Measurements from ENCODE around the gene MLH3. TPM values are rescaled to one million over a fixed set of nuclear protein-coding genes. Genes with fewer than 3 reads are reported as not detected.
A peak's percentile ranks its signal among the peaks of the same experiment; 100 is the strongest.

Gene MLH3
- total RNA-seq, 6 donors from 2014 or later: 15.9 to 87.0 (median 24.5) TPM

DNA sequence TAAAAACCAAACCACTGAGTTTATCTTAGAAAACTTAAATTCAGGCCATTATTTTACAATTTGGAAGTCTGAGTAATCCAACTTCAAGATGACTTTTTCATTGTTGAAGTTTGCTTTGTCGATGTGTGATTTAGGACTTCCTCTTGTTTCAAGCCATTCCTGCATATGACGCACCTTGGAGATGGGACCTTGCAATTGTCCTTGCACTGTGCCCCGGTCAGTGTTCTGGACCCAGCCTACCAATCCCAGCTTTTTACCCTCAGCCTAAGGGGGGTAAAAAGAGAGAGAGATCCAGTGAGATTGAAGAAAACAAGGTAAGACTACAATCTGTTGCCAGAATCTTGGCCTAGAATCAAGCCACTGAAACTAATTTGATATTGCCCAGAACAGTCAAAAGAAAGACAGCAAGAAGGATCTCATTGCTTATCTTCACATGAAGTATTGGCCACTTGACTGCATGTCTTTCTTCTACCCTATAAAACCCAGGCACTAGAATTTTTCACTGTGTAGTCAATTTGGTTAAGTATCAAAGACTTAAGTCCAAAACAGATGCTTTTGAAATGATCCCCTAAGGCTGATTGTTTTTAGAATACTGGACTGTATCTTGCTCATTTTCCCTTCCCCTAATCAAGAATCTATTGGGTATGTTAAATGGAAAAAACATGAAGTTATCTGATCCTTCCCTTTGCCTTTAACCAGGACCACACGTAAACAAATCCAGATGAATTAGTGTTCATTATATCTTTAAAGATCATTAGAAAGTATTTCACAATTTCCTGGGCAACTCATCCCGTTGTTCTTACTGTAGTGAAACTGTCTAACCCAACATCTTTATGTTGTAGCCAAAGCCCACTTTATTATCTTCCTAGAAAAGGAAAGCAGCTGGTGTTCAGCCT is 2.4 kb upstream of the MLH3 start:
- peak in 1 of 2 donors; percentile 10 for ATAC-seq (ENCODE audit: low FRiP score in 2 of 2)
- peak overlapping the region in 1 of 4 donors; percentile 1 for H3K27ac ChIP-seq
- TF ChIP-seq POLR2A (IDR thresholded peaks at IDR 0.05) (no peak), POLR2AphosphoS5 (IDR thresholded peaks at IDR 0.05) (no peak), EP300 (IDR thresholded peaks at IDR 0.05) (no peak)
- TF ChIP-seq, protein P1, sequence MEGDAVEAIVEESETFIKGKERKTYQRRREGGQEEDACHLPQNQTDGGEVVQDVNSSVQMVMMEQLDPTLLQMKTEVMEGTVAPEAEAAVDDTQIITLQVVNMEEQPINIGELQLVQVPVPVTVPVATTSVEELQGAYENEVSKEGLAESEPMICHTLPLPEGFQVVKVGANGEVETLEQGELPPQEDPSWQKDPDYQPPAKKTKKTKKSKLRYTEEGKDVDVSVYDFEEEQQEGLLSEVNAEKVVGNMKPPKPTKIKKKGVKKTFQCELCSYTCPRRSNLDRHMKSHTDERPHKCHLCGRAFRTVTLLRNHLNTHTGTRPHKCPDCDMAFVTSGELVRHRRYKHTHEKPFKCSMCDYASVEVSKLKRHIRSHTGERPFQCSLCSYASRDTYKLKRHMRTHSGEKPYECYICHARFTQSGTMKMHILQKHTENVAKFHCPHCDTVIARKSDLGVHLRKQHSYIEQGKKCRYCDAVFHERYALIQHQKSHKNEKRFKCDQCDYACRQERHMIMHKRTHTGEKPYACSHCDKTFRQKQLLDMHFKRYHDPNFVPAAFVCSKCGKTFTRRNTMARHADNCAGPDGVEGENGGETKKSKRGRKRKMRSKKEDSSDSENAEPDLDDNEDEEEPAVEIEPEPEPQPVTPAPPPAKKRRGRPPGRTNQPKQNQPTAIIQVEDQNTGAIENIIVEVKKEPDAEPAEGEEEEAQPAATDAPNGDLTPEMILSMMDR (IDR thresholded peaks at IDR 0.05): no peak
- no peaks in the 10 kb centered on the region for H3K9me3 ChIP-seq
- peaks cover 19 to 33% (median 24%) of the 10 kb centered on the region in 4 donors for H3K4me1 ChIP-seq
- no peak overlapping the region for H3K4me3 ChIP-seq
- WGBS, 2 donors: 62 to 64% methylated on average over 5 of the region's 5 CpGs
- H3K36me3 ChIP-seq: peaks cover 0 to 3% (median 0%) of the 10 kb centered on the region in 4 donors
- DNase-seq: no peak
- H3K27me3 ChIP-seq: no peaks in the 10 kb centered on the region

DNA sequence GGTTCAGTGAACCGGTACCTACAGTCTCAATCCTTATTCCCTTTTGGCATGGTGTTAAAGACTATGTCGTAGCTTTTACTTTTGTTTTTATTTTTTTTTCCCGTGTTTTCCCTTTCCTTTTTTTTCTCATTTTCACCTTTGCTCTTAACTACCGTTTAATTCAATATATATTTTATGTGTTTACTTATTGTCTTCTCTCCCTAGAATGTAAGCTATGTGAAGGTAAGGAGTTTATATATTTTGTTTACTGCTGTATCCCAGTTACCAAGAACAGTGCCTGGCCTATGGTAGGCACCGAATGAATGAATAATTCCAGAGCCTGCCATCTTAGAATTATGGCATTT is 261 bp upstream of the MLH3 start:
- 24 to 31% methylated on average over 5 of the region's 5 CpGs for WGBS, 2 donors
- peak overlapping the region in 3 of 4 donors; percentile 52 to 64 (median 61) for H3K4me3 ChIP-seq

DNA sequence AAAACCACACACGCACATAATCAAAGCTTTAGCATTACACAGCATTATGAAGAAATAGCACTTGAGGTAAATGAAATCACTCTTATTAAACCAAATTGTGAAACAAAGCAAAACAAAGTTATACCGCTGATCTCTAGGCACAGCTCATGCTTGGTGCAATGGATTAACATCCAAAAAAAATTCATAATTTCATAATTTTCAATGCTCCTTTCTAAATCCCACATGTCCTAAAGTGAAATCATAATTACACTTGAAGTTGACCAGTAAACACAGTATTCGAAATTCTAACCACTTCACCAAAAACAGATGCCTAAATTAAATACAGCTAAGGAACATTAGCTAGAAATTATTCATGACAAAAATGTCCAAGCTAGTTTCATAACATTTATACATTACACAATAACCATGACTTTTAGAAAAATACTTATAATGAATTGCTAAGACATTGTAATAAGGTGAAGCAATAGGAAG is 1.5 kb downstream of the MLH3 start:
- Histone ChIP-seq H3K9me3 (no peaks in the 10 kb centered on the region), H3K4me1 (peaks cover 20 to 44% (median 33%) of the 10 kb centered on the region in 4 donors), H3K36me3 (peaks cover 0 to 6% (median 0%) of the 10 kb centered on the region in 4 donors), H3K27ac (peak overlapping the region; percentile 87 to 93 (median 90)), H3K27me3 (no peaks in the 10 kb centered on the region), H3K4me3 (peak overlapping the region in 1 of 4 donors; percentile 61)
- no peak for DNase-seq
- WGBS, 2 donors: 39 to 57% methylated on average over 3 of the region's 3 CpGs
- no peak for TF ChIP-seq POLR2AphosphoS5 (IDR thresholded peaks at IDR 0.05)
- TF ChIP-seq POLR2A (IDR thresholded peaks at IDR 0.05): no peak
- TF ChIP-seq, protein P1 (IDR thresholded peaks at IDR 0.05): no peak
- TF ChIP-seq EP300 (IDR thresholded peaks at IDR 0.05): no peak
- peak in 1 of 2 donors; percentile 64 for ATAC-seq (ENCODE audit: low FRiP score in 2 of 2)

More for the DNA sequence above, 261 bp upstream of the MLH3 start:
- H3K27ac ChIP-seq: peak overlapping the region; percentile 87 to 93 (median 90)
- DNase-seq (no peak), ATAC-seq (ENCODE audit: low FRiP score in 2 of 2) (no peak)
- no peaks in the 10 kb centered on the region for H3K27me3 ChIP-seq
- no peaks in the 10 kb centered on the region for H3K9me3 ChIP-seq
- TF ChIP-seq EP300 (IDR thresholded peaks at IDR 0.05) (no peak), POLR2A (IDR thresholded peaks at IDR 0.05) (no peak), POLR2AphosphoS5 (IDR thresholded peaks at IDR 0.05) (no peak)
- TF ChIP-seq, protein P1 (IDR thresholded peaks at IDR 0.05): no peak
- peaks cover 19 to 35% (median 26%) of the 10 kb centered on the region in 4 donors for H3K4me1 ChIP-seq
- peaks cover 0 to 6% (median 0%) of the 10 kb centered on the region in 4 donors for H3K36me3 ChIP-seq

DNA sequence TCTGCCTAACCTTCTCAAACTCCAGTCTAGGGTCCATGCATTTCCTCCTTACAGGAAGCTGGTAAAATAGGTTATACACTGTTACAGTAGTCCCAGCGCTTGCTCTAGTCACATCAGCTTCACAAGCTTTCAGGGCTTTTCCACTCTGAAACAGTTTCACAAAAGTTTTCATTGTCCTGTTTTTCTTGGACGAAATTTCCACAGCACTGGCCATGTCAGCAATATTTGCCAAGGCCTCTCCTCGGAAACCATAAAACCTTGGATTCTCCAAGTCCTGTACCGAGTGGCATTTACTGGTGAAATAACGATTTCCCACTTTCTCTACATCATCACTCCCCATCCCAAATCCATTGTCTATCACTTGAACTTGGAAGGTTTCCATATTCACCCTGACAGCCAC is 2.1 kb downstream of the MLH3 start:
- Histone ChIP-seq H3K27ac (peak overlapping the region; percentile 60 to 92 (median 88)), H3K9me3 (no peaks in the 10 kb centered on the region), H3K36me3 (peaks cover 0 to 6% (median 0%) of the 10 kb centered on the region in 4 donors), H3K4me3 (no peak overlapping the region), H3K4me1 (peaks cover 27 to 50% (median 36%) of the 10 kb centered on the region in 4 donors), H3K27me3 (no peaks in the 10 kb centered on the region)
- DNase-seq (no peak), ATAC-seq (ENCODE audit: low FRiP score in 2 of 2) (no peak)
- WGBS, 2 donors: 88% methylated on average over 5 of the region's 5 CpGs
- TF ChIP-seq, protein P1 (IDR thresholded peaks at IDR 0.05): no peak
- TF ChIP-seq POLR2A (IDR thresholded peaks at IDR 0.05): no peak
- no peak for TF ChIP-seq EP300 (IDR thresholded peaks at IDR 0.05)
- no peak for TF ChIP-seq POLR2AphosphoS5 (IDR thresholded peaks at IDR 0.05)

Data from upper lobe of left lung (tissue), 6 donors.